A172 (cell line): ENCODE results near the gene PTPRZ1. TPM values are rescaled to one million over a fixed set of nuclear protein-coding genes. Genes with fewer than 3 reads are reported as not detected.

Source experiments
- DNase-seq: peaks from one replicate; pipeline ENCODE4 v3.0.0-alpha.2; 2015; ENCODE audit warnings: low spot score
- total RNA-seq: library from RNA; depleted of rRNA; stranded (reverse); fragments of >200 nt; shearing (Covaris generic); gene quantifications from 2 replicates; pipeline ENCODE4 v1.2.3, GENCODE V29; 2014

PTPRZ1 gene
- total RNA-seq, 1 experiment from 2014 or later = not detected

- no peak for DNase-seq
Measured at GRCh38 chr7:122046402-122046801, 173.4 kb downstream of the PTPRZ1 start.

GRCh38 chr7:122054393-122054792 lies 181.4 kb downstream of the PTPRZ1 start:
- DNase-seq = no peak

GRCh38 chr7:122055073-122055472 lies 182.1 kb downstream of the PTPRZ1 start:
- DNase-seq = no peak

GRCh38 chr7:122056977-122057376 lies 184.0 kb downstream of the PTPRZ1 start:
- no peak for DNase-seq

GRCh38 chr7:122059542-122059941 lies 186.6 kb downstream of the PTPRZ1 start:
- DNase-seq = no peak

- DNase-seq = no peak
Measured at GRCh38 chr7:122063146-122063545, 190.2 kb downstream of the PTPRZ1 start.

- DNase-seq = peak; percentile 2
Measured at GRCh38 chr7:122064971-122065370, 192.0 kb downstream of the PTPRZ1 start.

GRCh38 chr7:122067077-122067476 lies 194.1 kb downstream of the PTPRZ1 start:
- no peak for DNase-seq

GRCh38 chr7:122068046-122068445 lies 195.1 kb downstream of the PTPRZ1 start:
- no peak for DNase-seq

GRCh38 chr7:122068999-122069398 lies 196.0 kb downstream of the PTPRZ1 start:
- DNase-seq = no peak

GRCh38 chr7:122070062-122070461 lies 197.1 kb downstream of the PTPRZ1 start:
- DNase-seq = no peak

- no peak for DNase-seq
Measured at GRCh38 chr7:122070834-122071233, 197.9 kb downstream of the PTPRZ1 start.

- no peak for DNase-seq
Measured at GRCh38 chr7:122072272-122072671, 199.3 kb downstream of the PTPRZ1 start.

GRCh38 chr7:122072924-122073599 lies 200.1 kb downstream of the PTPRZ1 start:
- DNase-seq = no peak

- DNase-seq = no peak
Measured at GRCh38 chr7:122073635-122074034, 200.7 kb downstream of the PTPRZ1 start.

GRCh38 chr7:122082160-122082559 lies 209.2 kb downstream of the PTPRZ1 start:
- no peak for DNase-seq

GRCh38 chr7:122082670-122083069 lies 209.7 kb downstream of the PTPRZ1 start:
- no peak for DNase-seq

- peak; percentile 70 for DNase-seq
Measured at GRCh38 chr7:122092964-122093797, 220.2 kb downstream of the PTPRZ1 start.

- DNase-seq = no peak
Measured at GRCh38 chr7:122094549-122094948, 221.6 kb downstream of the PTPRZ1 start.

- DNase-seq = no peak
Measured at GRCh38 chr7:122095642-122096041, 222.7 kb downstream of the PTPRZ1 start.

GRCh38 chr7:122100021-122100420 lies 227.1 kb downstream of the PTPRZ1 start:
- DNase-seq = no peak

GRCh38 chr7:122103064-122103463 lies 230.1 kb downstream of the PTPRZ1 start:
- DNase-seq = no peak
